Fibroblast of skin of scalp (primary cell): ENCODE data around the gene ISOC2.

Experiments used
- DNase-seq: peaks from one replicate; pipeline ENCODE4 v3.0.0-alpha.2; 2013

Gene ISOC2

DNA sequence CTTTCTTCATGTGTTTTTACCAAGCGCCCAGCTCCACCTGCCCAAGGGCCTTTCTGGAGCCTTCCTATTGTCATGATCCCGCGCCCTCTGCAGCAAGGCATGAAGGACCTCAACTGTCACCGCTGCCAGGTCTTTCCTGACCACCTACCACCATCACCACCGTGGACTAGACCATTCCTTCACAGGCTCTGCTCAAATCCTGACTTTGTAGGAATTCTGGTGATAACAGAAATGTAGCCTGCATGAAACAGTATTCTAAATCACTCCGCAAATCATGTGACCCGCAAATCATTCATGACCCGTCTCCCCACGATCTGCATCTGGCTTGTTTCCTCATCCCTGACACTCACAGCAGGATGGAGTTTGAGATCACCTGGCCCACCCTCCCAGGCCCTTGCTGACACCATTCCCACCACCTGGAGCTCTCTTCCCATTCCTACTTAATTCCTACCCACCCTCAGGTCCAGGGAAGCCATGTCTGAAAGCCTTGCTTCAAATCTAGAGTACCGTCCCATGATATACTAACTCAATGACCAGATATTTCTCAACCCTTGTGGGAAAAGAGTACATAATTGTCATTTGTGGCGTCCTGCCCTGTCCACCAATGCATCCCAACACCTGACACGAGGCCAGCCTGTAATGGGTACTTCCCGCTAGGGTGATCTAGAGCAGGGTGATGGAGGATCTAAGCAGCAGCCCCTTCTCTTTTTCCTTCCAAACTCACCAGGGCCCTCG is 55.2 kb downstream of the ISOC2 start:
- no peak for DNase-seq

DNA sequence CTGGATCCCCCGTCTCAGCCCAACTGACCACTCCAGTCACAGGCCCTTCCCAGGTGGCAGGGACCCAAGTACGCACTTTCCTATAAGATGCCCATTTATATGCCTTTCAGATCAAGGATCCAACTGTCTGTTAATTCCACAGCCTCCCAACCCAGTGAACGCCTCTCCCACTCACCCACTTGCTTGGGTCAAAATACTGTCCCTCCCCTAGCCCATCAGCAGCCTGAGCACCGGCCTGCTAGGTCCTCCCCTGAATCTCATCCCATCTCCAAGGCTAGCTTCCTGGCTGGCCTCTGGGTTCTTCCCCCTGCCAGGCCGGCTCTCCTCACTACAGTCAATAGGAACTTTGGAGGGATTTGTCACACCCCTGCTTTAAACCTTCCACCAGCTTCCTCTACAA is 55.8 kb downstream of the ISOC2 start:
- DNase-seq = no peak
